ENCODE data around the gene DTNA.
"Not testable (repeated sequence)": the region's sequence is repeated elsewhere in the genome, so short reads cannot be mapped to it uniquely, and the experiment has no call there.

The DTNA gene

DNA sequence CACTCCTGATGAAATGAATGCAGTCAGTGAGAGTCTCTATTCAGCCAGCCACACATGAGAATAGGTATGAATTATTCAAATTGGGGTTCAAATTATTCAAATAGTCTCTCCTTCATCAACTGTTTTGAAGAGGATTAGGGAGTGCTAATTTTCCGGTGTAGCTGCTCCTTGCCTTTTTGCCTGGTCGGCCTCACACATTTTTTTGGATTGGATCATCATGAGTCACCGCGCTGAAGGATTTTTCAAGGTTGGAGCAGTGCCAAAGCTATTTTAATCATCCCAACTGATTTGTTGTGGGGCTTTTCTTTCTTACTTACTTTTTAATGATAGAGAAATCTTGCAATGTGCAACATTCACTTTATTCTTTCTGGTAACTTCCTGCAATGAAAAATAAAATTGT, 2.4 kb upstream of the DTNA start:
- Histone ChIP-seq H3K27me3 (ENCODE audit: insufficient read depth, poor library complexity, severe bottlenecking) (no peaks in the 10 kb centered on the region), H3K4me1 (ENCODE audit: insufficient read depth, poor library complexity, severe bottlenecking) (peaks cover 44% of the 10 kb centered on the region), H3K9me3 (ENCODE audit: severe bottlenecking) (no peaks in the 10 kb centered on the region), H3K27ac (ENCODE audit: poor library complexity, severe bottlenecking) (peak overlapping the region; percentile 81), H3K4me3 (ENCODE audit: severe bottlenecking) (no peak overlapping the region), H3K36me3 (ENCODE audit: low read depth) (no peaks in the 10 kb centered on the region)
- no peak for TF ChIP-seq CTCF (IDR thresholded peaks at IDR 0.05; ENCODE audit: poor library complexity, severe bottlenecking)
- ATAC-seq (ENCODE audit: low read depth) (peak; percentile 49), DNase-seq (ENCODE audit: low spot score) (no peak)

- DNase-seq (ENCODE audit: low spot score), result peak; percentile 66
- Histone ChIP-seq H3K27ac (ENCODE audit: poor library complexity, severe bottlenecking) (peak overlapping the region; percentile 81), H3K4me1 (ENCODE audit: insufficient read depth, poor library complexity, severe bottlenecking) (peaks cover 44% of the 10 kb centered on the region), H3K36me3 (ENCODE audit: low read depth) (no peaks in the 10 kb centered on the region), H3K4me3 (ENCODE audit: severe bottlenecking) (no peak overlapping the region), H3K9me3 (ENCODE audit: severe bottlenecking) (no peaks in the 10 kb centered on the region), H3K27me3 (ENCODE audit: insufficient read depth, poor library complexity, severe bottlenecking) (no peaks in the 10 kb centered on the region)
- peak; percentile 16 for TF ChIP-seq CTCF (IDR thresholded peaks at IDR 0.05; ENCODE audit: poor library complexity, severe bottlenecking)
- ATAC-seq (ENCODE audit: low read depth), result peak; percentile 78
Measured at GRCh38 chr18:34709104-34709503, 994 bp upstream of the DTNA start.

DNA sequence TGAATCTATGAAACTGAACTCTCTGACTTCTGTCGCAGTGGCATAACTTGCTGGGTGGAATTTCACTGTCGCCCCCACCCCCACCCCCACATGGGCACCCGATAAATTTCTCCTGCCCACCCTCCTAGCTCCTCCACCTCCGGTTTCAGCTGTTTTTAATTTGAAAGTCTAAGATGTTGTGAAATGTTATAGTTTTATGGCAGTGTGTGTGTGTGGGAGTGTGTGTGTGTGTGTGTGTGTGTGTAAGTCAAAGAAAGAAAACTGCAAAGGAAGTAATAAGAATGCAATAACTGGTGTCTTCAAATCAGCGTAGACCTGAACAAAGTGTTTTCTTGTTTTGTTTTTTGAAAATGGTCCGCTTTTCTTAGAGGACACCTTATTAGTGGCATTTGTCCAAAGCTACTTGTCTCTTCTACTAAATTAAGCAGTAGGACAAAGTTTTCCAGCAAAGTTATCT, 388 bp downstream of the DTNA start:
- Histone ChIP-seq H3K27ac (ENCODE audit: poor library complexity, severe bottlenecking) (peak overlapping the region; percentile 81), H3K36me3 (ENCODE audit: low read depth) (no peaks in the 10 kb centered on the region), H3K4me3 (ENCODE audit: severe bottlenecking) (no peak overlapping the region), H3K27me3 (ENCODE audit: insufficient read depth, poor library complexity, severe bottlenecking) (no peaks in the 10 kb centered on the region), H3K4me1 (ENCODE audit: insufficient read depth, poor library complexity, severe bottlenecking) (peaks cover 44% of the 10 kb centered on the region), H3K9me3 (ENCODE audit: severe bottlenecking) (no peaks in the 10 kb centered on the region)
- DNase-seq (ENCODE audit: low spot score) (no peak), ATAC-seq (ENCODE audit: low read depth) (no peak)
- TF ChIP-seq CTCF (IDR thresholded peaks at IDR 0.05; ENCODE audit: poor library complexity, severe bottlenecking), result no peak

- TF ChIP-seq CTCF (IDR thresholded peaks at IDR 0.05; ENCODE audit: poor library complexity, severe bottlenecking), result no peak
- no peak overlapping the region for H3K27ac ChIP-seq (ENCODE audit: poor library complexity, severe bottlenecking)
- no peaks in the 10 kb centered on the region for H3K27me3 ChIP-seq (ENCODE audit: insufficient read depth, poor library complexity, severe bottlenecking)
- no peaks in the 10 kb centered on the region for H3K9me3 ChIP-seq (ENCODE audit: severe bottlenecking)
- H3K36me3 ChIP-seq (ENCODE audit: low read depth), result no peaks in the 10 kb centered on the region
- no peak for ATAC-seq (ENCODE audit: low read depth)
- no peak overlapping the region for H3K4me3 ChIP-seq (ENCODE audit: severe bottlenecking)
- H3K4me1 ChIP-seq (ENCODE audit: insufficient read depth, poor library complexity, severe bottlenecking), result peaks cover 44% of the 10 kb centered on the region
- DNase-seq (ENCODE audit: low spot score), result no peak
Measured at GRCh38 chr18:34710934-34711333, 836 bp downstream of the DTNA start.

DNA sequence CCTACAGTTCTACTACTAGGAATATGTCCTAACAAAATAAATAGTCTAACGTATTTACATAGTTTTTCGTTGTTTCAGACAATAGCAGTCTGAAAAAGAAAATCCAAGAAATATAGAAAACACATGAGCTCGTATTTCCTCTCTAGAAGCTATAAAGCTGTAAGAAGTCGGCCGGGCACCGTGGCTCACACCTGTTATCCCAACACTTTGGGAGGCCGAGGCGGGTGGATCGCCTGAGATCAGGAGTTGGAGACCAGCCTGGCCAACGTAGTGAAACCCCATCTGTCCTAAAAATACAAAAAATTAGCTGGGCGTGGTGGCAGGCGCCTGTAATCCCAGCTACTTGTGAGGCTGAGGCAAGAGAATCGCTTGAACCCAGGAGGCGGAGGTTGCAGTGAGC, 6.0 kb downstream of the DTNA start:
- H3K9me3 ChIP-seq (ENCODE audit: severe bottlenecking); ATAC-seq (ENCODE audit: low read depth); H3K4me1 ChIP-seq (ENCODE audit: insufficient read depth, poor library complexity, severe bottlenecking); H3K27me3 ChIP-seq (ENCODE audit: insufficient read depth, poor library complexity, severe bottlenecking); H3K27ac ChIP-seq (ENCODE audit: poor library complexity, severe bottlenecking); H3K4me3 ChIP-seq (ENCODE audit: severe bottlenecking); DNase-seq (ENCODE audit: low spot score); H3K36me3 ChIP-seq (ENCODE audit: low read depth): not testable (repeated sequence)
